NB4 (cell line): ENCODE measurements around the gene TRIOBP.

ENCODE experiments used
- DNase-seq: peaks from one replicate; pipeline ENCODE4 v3.0.0; 2010; ENCODE audit warnings: low read depth
- H3K4me3 ChIP-seq: one replicate; pipeline ENCODE4 v1.5.1; 2011; ENCODE audit warnings: mild to moderate bottlenecking, low read depth, low read length, moderate library complexity
- MYC ChIP-seq: IDR thresholded peaks from 2 replicates; pipeline ENCODE4 v1.6.1; 2011; ENCODE audit warnings: low read depth, low read length
- POLR2A ChIP-seq: IDR thresholded peaks from 2 replicates; pipeline ENCODE4 v1.6.1; 2011; ENCODE audit warnings: mild to moderate bottlenecking; ENCODE audit not compliant: insufficient read length; ENCODE audit errors: extremely low read depth
- TF ChIP-seq, protein P1 (sequence below): IDR thresholded peaks from one replicate; pipeline ENCODE4 v1.5.1; 2012; ENCODE audit warnings: low read depth, low read length
- TF ChIP-seq, protein P2 (sequence below): IDR thresholded peaks from 2 replicates; pipeline ENCODE4 v1.6.1; 2011; ENCODE audit warnings: low read depth, low read length

Gene TRIOBP

DNA sequence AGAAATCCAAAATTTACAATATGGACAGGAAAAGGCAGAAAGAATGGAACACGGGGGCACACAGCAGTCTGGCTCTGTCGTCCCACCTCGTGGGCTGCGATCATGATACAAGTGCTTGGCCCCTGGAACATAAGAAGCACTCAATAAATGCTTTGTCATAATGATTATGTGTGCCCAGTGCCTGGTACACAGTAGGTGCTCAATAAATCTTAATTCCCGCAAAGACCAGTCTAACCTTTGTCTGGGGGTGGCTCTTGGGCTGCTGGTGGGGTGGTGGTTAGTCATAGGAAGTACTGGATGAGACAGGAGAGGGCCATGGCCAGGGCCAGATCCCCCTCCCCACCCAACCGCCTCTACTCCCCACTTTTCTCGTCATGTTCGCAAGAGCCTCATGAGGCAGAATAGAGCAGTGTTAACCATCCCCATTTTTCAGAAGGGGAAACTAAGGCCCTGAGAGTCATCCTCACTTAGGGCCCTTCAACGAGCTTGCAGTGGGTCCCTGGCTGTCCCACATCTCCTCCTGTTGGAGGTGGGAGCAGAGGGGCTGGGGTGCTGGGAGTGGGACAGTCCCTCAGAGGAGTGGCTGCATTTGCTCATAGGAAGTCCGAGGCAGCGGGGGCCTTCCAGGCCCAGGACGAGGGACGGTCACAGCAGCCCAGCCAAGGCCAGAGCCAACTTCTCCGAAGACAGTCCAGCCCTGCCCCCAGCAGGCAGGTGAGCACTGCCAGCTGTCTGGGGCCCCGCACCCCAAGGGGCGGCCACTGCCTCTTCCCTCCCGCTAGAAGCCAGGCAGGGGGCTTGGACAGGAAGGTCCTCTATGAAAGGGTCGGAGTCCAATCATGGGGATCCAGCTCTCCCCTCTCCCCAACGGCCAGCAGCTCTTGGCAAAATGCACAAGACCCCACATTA is 36.1 kb downstream of the TRIOBP start:
- TF ChIP-seq, protein P1, sequence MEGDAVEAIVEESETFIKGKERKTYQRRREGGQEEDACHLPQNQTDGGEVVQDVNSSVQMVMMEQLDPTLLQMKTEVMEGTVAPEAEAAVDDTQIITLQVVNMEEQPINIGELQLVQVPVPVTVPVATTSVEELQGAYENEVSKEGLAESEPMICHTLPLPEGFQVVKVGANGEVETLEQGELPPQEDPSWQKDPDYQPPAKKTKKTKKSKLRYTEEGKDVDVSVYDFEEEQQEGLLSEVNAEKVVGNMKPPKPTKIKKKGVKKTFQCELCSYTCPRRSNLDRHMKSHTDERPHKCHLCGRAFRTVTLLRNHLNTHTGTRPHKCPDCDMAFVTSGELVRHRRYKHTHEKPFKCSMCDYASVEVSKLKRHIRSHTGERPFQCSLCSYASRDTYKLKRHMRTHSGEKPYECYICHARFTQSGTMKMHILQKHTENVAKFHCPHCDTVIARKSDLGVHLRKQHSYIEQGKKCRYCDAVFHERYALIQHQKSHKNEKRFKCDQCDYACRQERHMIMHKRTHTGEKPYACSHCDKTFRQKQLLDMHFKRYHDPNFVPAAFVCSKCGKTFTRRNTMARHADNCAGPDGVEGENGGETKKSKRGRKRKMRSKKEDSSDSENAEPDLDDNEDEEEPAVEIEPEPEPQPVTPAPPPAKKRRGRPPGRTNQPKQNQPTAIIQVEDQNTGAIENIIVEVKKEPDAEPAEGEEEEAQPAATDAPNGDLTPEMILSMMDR, result no peak
- TF ChIP-seq POLR2A, result no peak
- no peak for TF ChIP-seq MYC
- TF ChIP-seq, protein P2, sequence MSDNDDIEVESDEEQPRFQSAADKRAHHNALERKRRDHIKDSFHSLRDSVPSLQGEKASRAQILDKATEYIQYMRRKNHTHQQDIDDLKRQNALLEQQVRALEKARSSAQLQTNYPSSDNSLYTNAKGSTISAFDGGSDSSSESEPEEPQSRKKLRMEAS, result no peak
- no peak for DNase-seq
- H3K4me3 ChIP-seq, result no peak overlapping the region

GRCh38 chr22:37733625-37734401 is 37.0 kb downstream of the TRIOBP start:
- DNase-seq, result no peak
- H3K4me3 ChIP-seq, result no peak overlapping the region
- TF ChIP-seq, protein P2, result no peak
- TF ChIP-seq, protein P1, result no peak
- TF ChIP-seq MYC (no peak), POLR2A (no peak)

GRCh38 chr22:37734402-37734700 is 37.5 kb downstream of the TRIOBP start:
- DNase-seq, result no peak
- H3K4me3 ChIP-seq, result no peak overlapping the region
- TF ChIP-seq, protein P1, result no peak
- TF ChIP-seq POLR2A (no peak), MYC (no peak)
- TF ChIP-seq, protein P2, result no peak

DNA sequence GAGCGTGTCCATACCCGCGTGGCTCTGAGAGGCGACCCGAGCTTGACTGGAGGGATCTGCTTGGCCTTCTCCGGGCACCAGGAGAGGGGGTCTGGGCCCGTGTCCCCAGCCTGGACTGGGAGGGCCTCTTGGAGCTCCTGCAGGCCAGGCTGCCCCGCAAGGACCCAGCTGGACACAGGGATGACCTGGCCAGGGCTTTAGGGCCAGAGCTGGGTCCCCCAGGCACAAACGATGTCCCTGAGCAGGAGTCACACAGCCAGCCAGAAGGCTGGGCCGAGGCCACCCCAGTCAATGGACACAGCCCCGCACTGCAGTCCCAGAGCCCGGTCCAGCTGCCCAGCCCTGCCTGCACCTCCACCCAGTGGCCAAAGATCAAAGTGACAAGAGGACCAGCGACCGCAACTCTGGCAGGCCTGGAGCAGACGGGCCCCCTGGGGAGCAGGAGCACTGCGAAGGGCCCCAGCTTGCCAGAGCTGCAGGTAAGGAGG is 38.2 kb downstream of the TRIOBP start:
- no peak overlapping the region for H3K4me3 ChIP-seq
- DNase-seq, result peak; percentile 48
- no peak for TF ChIP-seq POLR2A
- TF ChIP-seq, protein P2, result no peak
- TF ChIP-seq, protein P1, result peak; percentile 11
- TF ChIP-seq MYC, result no peak

DNA sequence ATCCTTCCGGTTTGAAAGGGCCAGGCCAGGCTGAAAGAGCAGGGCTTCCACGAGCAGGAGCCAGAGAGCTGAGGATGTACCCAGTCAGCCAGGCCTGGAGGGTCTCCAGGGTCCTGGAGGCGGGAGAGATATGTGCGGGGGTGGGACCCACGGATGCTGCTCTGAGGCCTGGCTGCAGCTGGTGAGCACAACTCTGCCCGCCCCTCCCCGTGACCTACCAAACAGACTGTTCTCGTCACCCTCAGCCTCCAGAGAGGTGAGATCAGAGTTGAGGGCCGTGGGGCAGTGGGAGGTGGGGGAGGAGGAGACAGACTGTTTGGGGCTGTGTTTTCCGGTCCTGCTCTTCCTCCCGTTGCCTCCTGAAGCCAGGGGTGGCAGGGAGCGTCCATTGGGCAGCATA is 42.2 kb downstream of the TRIOBP start:
- TF ChIP-seq, protein P2, result no peak
- TF ChIP-seq POLR2A (no peak), MYC (no peak)
- TF ChIP-seq, protein P1, result no peak
- DNase-seq, result peak; percentile 84
- H3K4me3 ChIP-seq, result peak overlapping the region; percentile 34
